Left renal cortex interstitium (tissue), 4 donors: ENCODE results near the gene SLC11A2. TPM values are rescaled to one million over a fixed set of nuclear protein-coding genes. Genes with fewer than 3 reads are reported as not detected.
"Not testable (repeated sequence)": the region's sequence is repeated elsewhere in the genome, so short reads cannot be mapped to it uniquely, and the experiment has no call there.

Source experiments
- DNase-seq, 4 donors: peaks; one replicate each; pipeline ENCODE4 v3.0.0-alpha.2; 2013; ENCODE audit warnings: low read depth in 4 of 4, low spot score in 2 of 4, missing footprints in 1 of 4
- polyA plus RNA-seq, 4 donors: library from polyadenylated mRNA; unstranded; fragments of 120-200 nt; gene quantifications; one replicate each; pipeline ENCODE4 v1.2.1, GENCODE V29; 2013; ENCODE audit not compliant: insufficient read length in 4 of 4

SLC11A2 gene
- polyA plus RNA-seq, 4 donors, result 43.1 to 64.4 (median 51.8) TPM

DNA sequence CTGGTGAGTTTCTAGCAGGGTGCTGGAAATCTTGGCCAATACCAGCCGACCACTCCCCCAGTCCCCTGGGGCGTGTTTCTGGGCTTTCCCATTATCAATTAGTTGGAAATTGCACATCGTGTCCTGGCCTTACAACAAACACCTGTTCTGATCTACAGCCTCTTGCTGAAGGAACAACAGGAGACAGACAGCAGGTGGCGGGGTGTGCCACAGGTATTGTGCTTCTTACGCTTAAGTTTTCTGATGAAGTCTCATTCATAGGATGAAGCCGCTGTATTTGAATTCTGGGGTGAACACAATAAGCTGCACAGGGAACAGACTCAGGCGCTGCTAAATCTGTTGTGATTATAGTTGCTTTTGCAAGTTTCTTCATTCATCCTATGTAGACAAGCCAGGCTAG is 73.1 kb downstream of the SLC11A2 start:
- no peak for DNase-seq

DNA sequence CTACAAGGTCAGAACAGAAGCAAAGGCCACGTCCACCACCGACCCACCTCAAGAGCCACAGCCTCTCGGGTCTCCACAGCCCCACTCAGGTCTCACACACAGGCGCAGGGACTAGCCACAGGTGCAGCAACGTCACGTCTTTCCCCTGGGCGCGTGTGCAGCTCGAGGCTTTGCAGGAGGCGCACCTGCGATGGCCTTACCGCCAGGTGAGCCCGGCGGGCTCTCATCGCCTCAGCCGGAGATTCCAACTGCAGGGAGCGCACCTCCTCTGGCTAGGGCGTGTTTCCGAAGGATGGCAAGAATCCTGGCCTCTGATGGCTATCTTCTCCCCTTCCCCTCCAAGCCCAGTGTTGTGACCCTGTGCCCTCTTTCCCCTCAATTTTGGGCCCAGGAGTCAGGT is 73.7 kb downstream of the SLC11A2 start, which contains the start of gene HIGD1C:
HIGD1C (plus strand) TSS at position 35 of the 400 bp plus-strand sequence. CDS start 1,455 bp downstream, outside the sequence.
- no peak for DNase-seq

DNA sequence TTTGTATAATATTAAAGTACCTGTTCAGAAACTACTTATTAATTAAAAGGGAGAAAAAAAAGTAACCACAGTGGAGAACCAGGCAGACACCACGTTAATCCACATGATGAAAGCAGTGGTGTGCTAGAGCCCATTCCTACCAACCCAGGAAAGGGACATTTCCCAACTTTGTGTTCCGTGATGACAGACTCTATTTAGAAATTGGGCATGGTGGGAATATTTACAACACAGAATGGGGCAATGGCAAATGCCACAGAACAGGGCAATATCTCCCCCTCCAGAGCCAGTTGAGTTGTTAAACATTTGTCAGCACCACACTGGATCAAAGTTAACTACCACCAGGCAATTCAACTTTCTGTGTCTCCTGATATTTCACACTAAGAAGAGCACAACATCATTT is 75.1 kb downstream of the SLC11A2 start:
- DNase-seq, result no peak

DNA sequence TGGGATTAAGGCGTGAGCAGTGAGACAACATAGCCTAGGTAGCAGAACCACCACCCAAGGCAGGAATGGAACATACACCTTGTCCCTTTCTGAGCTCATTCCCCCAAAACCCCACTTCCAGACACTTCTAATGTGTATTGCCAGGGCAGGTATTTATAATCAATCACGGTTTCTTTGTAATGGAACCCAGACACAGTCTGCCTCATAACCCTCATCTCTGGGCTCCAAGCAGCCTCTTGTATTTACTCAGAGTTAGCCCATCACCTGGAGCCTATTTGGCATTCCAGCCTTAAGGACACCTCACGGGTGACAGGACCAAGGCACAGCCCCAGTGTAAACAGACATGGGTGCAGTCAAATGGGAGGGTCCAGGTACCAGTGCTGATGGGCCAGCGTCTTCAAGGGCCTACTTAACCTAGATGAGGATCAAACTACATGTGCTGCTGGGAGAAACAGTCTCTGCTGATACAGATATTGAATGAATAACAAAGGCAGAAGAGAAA is 76.3 kb downstream of the SLC11A2 start:
- DNase-seq, result no peak

DNA sequence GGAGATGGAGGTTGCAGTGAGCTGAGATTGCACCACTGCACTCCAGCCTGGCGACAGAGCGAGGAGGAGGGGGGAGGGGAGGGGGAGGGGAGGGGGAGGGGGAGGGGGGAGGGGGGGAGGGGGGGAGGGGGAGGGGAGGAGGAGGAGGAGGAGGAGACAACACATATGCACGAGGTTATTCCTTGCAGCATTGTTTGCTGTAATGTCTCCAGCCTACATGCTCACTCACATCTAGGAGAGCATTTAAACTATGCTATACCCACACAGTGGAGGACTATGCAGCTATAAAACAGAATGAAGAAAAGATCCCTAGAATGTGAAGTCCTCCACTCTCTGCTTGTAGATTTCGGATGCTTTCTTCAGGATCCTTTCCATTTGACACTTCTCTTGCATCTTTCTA is 77.4 kb downstream of the SLC11A2 start:
- DNase-seq, result no peak

DNA sequence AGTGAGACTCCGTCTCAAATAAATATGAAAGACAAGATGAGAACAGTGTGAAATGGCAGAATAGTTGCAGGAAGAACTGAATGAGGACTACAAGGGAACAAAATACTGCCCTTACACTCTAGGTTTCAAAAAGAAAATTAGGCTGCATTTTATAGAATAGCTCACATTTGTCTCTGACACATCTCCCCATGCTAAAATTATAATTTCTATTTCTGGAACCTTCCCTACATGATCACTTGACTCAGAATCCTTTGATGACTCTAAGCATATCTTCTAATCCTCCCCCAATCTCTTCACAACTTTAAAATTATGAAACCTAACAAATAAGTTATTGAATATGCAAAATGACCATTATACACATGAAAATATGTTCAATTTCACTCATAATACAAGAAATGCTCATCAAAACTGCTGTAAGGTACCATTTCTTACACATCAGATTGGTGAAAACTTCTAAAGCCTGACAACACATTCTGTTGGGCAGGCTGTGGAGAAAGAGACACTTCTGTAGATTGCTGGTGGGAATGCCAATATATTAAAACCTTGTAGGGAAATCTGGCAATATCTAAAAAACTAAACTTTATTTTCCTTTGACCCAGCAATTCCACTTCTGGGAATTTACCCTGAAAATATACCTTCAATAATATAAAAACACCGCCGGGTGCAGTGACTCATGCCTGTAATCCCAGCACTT is 78.1 kb downstream of the SLC11A2 start:
- no peak for DNase-seq

DNA sequence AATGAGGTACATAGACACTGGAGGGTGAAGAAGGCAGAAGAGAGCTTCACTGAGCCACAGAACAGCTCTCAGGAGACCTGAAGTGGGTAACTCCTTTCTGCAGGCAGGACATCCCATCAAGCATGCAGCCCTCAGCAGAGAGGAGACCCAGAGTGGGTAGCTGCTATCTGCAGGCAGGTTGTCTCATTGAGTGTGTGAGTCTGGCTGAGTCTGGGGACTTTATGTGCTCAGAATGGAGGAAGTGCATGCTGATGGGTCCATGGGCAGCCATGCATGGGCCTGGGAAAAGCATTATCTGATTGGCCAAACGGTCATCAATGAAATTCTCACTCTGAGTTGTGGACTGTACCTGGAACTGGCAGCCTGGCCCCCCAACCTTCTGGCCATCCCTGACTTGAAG is 88.5 kb downstream of the SLC11A2 start:
- DNase-seq, result no peak

DNA sequence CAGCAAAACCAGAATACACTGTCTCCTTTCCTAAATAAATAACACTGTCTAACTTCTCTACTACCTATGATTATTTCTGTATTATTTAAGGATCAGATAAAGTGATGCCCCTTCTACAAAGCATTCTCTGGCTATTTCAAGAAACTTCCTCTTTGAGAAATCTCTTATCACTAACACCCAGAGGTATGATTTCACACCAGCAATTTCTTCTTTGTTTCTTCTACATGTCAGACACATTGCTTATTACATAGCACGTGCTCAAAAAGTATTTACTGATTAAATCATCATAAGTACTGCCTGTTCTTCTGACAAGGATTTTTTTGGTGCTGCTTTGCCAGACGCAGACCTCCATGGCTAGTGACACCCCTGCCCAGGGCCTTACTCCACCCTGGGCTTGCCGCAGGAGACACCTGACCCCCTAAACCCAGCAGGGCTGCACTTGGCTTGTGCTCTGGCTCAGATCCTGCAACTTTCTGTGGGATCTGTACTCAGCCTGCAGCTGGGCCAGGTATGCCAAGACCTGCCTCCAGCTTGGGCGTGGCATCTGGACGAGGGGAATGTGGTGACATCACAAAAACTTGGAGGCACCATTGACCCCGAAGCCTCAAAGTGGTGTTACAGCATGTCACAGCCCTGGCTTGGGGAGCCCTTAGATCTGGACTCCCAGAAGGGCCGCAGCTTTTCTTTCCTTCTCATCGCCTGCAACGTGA is 89.2 kb downstream of the SLC11A2 start:
- DNase-seq, result no peak

DNA sequence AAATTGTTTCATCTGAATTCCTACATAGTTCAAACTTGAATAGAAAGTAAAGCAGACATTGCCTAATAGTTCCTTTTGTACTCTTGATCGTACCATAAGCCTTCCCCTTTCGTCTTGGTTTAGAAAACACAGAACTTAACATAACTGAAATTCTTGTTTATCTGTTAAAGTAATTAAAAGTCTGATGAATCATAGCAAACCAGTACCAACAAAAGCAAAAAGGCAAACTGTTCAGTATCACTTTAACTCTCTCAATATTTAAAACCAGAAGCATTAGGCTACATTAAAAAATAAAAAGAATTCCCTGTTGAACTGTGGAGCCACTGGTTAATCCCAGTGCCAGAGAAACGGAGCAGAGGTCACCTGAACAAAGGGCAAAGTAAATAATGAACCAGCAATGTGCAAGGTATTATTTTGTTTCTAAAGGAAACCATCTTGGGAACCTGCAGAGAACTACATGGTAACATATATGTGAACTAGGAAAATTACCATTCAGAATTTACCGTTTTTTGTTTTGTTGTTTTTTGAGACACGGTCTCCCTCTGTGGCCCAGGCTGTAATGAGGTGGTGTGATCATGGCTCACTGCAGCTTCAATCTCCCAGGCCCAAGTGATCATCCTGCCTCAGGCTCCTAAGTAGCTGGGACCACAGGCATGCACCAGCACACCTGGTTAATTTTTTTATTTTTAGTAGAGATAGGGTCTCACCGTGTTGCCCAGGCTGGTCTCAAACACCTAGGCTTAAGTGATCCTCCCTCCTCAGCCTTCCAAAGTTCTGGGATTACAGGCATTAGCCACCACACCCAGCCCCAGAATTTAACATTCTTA is 91.0 kb downstream of the SLC11A2 start:
- no peak for DNase-seq

DNA sequence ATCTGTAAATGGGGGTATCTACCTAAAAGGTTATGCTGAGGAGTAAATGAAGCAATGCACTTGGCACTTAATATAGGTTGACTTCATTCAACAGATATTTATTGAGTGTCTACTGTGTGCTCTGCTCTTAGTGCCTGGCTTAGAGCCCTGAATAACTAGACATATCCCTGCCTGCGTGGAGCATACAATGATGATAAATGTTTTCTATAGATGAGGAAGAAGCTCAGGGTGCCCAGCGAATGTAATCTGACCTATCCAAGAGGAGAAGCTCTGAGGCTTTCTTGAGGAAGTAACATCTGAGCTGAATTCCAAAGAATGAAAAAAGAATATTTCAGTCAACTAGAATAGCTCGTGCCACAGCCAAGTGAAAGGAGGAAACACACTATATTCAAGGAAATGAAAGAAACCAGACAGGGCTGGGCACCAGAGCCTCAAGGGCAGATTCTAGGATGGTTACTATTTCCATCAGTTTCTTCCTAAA is 91.8 kb downstream of the SLC11A2 start:
- no peak for DNase-seq

DNA sequence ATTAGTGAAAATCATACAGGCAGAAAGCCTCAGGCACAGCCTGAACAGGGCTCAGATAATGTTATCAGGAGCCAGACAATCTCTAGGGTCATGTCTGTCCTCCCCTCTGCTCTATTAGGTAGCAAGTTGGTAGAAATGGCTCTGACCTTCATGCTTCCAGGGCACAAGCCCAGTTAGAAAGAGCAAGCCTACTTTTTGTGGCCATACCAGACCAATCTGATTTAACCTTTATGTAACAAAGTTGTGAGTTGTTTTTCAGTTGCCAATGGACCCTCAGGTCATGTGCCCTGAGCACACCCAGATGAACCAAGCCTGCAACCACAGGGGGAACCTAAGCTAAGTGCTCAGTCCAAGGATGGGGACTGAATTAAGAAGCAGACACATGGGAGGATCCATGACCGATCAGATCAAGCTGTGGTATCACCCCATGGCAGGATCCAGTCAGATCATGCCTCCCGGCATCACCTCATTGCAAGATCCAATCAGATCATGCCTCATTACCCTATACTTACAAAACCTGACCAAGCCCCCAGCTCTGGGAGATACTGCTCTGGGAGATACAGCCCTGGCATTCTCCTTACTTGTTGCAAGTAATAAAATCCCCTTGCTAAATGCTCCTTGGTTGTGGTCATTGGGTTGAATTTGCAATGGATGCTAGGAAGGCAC is 92.6 kb downstream of the SLC11A2 start:
- no peak for DNase-seq

DNA sequence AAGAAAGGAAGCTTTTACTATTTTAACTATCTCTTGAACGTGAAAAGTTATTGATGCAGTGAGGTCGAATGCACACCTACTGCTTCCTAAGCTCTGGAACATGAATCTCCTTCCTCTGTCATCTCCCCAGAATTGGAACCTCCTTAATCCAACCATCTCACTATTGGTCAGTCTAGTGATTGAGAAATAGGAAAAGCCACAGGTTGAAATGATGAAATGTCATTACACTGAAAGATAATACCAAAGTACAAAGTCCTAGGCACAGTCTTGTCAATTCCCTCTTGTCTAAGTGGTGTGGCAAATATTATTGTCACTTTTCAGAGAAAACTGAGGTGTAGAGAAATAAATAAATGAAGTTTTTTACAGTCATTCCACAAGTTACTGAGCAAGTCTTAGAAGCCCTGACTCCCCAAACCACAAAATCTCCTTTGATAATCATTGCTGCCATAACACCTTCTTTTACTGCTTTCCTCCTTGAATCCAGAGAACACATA is 93.3 kb downstream of the SLC11A2 start:
- DNase-seq, result no peak

DNA sequence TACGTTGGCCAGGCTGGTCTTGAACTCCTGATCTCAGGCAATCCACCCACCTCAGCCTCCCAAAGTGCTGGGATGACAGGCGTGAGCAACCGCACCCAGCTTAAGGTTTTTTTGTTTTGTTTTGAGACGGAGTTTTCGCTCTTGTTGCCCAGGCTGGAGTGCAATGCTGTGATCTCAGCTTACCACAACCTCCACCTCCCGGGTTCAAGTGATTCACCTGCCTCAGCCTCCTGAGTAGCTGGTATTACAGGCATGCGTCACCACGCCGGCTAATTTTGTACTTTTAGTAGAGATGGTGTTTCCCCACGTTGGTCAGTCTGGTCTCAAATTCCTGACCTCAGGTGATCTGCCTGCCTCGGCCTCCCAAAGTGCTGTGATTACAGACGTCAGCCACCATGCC is 95.7 kb downstream of the SLC11A2 start:
- not testable (repeated sequence) for DNase-seq

DNA sequence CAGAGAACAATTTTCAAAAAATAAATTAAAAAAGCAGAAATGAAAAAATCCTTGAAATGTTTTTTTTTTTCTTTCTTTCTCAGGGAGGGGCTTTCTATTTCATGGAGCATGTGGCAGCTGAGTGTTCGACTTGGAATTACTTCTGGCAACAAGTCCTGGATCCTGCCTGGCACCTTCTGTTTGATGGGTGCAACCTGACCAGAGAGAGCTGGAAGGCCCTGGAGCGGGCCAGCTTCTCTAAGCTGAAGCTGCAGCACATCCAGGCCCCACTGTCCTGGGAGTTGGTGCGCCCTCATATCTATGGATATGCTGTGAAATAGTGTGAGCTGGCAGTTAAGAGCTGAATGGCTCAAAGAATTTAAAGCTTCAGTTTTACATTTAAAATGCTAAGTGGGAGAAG is 96.4 kb downstream of the SLC11A2 start:
- DNase-seq, result no peak

Other genes with a start within 250 kb of the SLC11A2 start
- under 1 TPM in 3 of 4 donors, not detected in 1; 0.10 to 0.16 (median 0.13) TPM for gene TMPRSS12, start 183.5 kb downstream of the SLC11A2 start, polyA plus RNA-seq
- gene HIGD1C, start 73.8 kb downstream of the SLC11A2 start, polyA plus RNA-seq, result under 1 TPM in 1 of 4 donors, not detected in 3; 0.43 TPM
- gene LETMD1, start 21.9 kb upstream of the SLC11A2 start, polyA plus RNA-seq, result 100 to 1,000 TPM in 2 of 4 donors, 10 to 100 TPM in 2; 78.4 to 165 (median 111) TPM
- gene CSRNP2, start 57.2 kb upstream of the SLC11A2 start, polyA plus RNA-seq, result 10 to 100 TPM; 34.9 to 44.9 (median 39.0) TPM
- 10 to 100 TPM; 49.5 to 59.0 (median 54.7) TPM for gene TFCP2, start 146.8 kb upstream of the SLC11A2 start, polyA plus RNA-seq
- gene POU6F1, start 191.7 kb upstream of the SLC11A2 start, polyA plus RNA-seq, result 10 to 100 TPM in 2 of 4 donors, 1 to 10 TPM in 2; 6.2 to 13.4 (median 11.1) TPM
- 100 to 1,000 TPM; 253 to 341 (median 269) TPM for gene DAZAP2, start 212.4 kb upstream of the SLC11A2 start, polyA plus RNA-seq
- 10 to 100 TPM; 18.1 to 24.7 (median 22.3) TPM for gene SMAGP, start 244.0 kb upstream of the SLC11A2 start, polyA plus RNA-seq